NCI-H510A treated with DMSO at 0.1 percent for 48 hours (cell line): ENCODE measurements around the gene PRKG1.
"Not testable (repeated sequence)": the region's sequence is repeated elsewhere in the genome, so short reads cannot be mapped to it uniquely, and the experiment has no call there.

Source experiments
- DNase-seq: peaks from one replicate; lab custom pipeline; 2025; lab: John Stamatoyannopoulos, UW

The PRKG1 gene

GRCh38 chr10:51117053-51117660 is 42.9 kb downstream of the PRKG1 start:
- no peak for DNase-seq

- no peak for DNase-seq
Measured at GRCh38 chr10:51117794-51118193, 43.5 kb downstream of the PRKG1 start.

DNA sequence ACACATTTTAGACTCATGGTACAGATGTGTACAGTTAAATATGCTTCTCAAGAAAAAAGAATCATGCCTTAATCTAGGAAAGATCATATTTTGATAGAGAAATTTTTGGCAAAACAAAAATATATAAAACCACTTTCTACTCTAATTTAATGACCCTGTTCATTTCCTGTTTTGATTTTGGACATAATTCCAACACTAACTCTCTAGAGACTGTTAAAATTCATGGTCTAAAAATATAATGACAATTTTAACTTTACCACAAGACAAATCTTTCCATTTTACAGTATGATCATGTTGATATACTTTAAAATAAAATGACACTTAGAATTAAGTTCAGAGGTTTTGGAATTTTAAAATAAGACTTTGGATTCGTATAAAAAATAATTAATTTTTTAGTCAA is 45.2 kb downstream of the PRKG1 start:
- DNase-seq: no peak

DNA sequence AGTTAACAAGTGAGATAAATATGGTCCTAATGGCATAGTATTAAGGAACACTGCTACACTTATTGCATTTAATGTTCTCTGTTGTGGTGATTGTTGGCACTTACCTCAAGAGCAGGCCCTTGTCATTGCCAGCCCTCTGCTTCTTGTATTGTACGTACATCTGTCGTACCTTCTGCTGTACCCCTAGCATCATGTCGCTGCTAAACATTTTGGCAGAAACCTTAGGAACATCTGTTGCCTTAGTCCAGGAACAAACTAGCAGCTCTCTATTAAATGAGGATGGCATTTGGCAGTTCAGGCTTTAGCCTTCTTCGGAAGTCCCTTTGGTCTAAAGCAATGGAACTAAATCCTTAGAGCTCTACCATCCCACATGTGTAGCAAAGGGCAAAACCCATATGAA is 47.6 kb downstream of the PRKG1 start:
- no peak for DNase-seq

DNA sequence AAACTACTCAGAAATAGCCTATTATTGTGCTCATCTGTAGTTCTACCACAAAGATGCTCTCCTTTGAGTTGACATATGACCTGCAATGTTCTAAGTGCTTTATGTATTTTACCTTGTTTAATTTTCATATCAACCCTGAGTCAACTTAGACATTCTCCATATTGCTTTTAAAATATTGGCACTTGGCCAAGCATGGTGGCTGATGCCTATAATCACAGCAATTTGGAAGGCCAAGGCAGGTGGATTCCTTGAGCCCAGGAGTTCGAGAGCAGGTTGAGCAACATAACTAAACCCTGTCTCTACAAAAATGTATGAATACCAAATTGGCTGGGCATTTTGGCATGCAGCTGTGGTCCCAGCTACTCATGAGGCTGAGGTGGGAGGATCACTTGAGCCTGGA is 50.6 kb downstream of the PRKG1 start:
- no peak for DNase-seq

DNA sequence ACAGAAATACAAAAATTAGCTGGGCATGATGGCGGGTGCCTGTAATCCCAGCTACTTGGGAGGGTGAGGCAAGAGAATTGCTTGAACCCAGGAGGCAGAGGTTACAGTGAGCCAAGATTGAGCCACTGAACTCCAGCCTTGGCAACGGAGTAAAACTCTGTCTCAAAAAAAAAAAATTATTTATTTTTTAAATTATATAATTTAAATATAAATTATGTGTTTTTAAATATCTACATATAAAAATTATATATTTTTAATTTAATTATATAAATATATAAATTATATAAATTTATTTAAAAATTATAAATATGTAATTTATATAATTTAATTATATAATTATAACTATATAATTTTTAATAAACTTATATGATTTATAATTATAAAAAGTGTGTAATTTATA is 51.2 kb downstream of the PRKG1 start:
- no peak for DNase-seq

DNA sequence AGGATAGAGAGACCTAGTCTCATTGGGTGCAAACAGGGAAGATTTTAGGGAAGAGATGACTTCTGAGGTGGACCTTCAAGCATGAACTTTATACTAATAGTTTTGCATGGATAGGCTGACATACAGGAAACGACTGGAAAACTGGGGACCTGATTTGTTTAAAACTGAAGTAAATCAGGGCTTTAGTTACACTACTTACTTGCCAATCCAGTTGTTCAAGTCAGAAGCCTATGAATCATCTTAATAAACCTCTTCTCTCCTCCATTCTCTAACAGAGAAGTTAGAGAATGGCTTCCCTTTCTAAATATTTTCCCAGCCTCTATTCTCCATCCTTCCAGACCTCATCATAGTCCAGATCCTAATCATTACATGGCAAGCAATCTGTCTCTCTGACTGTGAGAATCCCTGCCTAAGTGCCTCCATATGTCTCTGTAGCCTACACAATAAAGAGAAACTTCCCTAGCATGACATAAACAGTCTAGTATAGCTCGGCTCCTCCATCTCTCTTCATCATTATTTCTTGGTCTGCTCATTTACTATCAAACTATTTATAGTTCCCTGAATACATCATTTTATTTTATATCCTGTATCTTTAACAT is 55.8 kb downstream of the PRKG1 start:
- no peak for DNase-seq

DNA sequence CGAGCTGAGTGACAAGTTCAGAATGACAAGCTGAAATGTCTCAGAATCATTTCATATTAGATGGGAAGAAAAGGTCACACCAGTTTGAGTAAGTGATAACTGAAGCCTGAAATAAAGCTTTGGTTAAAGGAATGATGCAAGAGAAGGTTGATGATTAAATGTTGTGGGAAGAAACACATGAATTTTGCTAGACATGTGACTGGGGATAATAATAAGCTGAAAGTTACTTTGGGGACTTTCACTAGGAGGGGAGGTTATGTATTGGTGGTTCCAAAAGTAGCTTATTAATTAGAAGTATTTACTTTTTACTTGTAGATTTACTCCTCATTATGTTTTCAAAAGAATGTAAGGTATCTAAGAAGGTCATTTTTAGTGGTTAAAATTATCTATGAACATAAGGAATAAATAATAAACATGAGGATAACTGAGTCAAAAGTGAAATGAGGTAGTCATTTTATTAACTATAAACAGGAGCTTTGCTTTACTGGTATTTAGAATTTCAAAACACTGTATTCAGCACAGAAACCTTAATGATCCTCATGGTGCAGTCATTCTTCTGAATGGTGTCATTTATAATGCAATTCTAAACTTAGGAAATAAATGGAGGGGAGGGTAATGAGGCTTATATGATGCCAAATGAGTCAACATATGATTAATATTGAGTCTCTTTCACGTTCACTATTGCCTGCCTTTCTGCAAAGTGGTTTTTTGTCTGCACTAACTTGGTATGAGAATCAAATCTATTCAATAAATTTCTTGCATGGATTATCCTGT is 63.7 kb downstream of the PRKG1 start:
- DNase-seq: no peak

DNA sequence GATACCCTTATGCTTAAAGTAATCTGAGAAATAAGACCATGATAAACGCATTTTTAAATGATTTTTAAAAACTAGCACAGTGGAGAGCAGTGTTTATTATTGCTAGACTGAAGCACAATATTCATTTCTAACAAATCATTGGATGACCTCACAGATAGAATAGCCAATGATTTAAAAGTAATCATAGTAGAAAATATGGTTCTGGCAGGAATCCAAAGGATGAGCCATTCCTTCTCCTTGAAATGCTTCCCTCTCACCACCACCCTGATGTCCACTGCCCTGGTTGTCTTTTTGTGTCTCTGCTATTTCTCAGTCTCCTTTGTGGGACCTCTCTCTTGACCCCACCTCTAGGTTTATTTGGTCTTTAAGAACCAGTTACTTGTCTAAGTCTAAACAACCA is 64.9 kb downstream of the PRKG1 start:
- no peak for DNase-seq

DNA sequence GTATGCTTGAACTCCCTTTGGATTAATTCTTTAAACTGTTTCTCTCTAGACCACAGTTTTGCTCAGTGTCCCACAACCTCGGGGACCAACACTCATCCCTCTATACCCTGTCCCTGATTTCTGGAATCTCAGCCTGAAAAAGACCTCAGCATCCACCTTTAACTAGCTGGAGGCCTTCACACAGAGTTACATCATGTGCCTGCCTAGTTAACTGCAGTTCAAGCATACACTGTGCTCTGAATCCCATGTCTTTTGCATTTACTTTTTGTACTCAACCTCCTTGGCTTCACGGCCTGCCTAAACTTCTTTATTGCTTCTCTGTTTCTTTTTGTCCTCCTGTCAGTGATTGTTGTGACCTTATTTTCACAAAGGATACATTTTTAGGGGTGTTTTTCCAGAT is 66.7 kb downstream of the PRKG1 start:
- no peak for DNase-seq

- no peak for DNase-seq
Measured at GRCh38 chr10:51144161-51144781, 70.0 kb downstream of the PRKG1 start.

DNA sequence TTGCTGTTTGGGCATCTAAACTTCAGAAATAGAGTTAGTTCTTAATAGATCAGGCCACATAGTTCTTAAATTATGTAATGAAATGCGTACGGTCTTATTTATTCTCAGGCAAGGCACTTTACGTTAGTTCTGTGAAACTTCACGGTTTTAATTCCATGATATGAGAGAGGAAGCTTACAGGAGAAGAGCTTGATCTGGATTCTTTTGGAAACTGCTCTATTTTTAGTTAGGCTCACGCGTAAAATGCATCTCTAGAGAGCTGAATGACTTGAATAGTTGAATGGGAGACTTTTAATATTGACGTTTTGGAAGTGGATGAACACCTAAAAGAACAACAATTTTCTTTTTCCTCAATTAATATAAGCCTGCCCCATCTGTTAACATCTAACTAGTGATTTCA is 71.1 kb downstream of the PRKG1 start:
- DNase-seq: no peak

- DNase-seq: no peak
Measured at GRCh38 chr10:51147644-51148399, 73.5 kb downstream of the PRKG1 start.

GRCh38 chr10:51156926-51157325 is 82.6 kb downstream of the PRKG1 start:
- no peak for DNase-seq

GRCh38 chr10:51158832-51159231 is 84.5 kb downstream of the PRKG1 start:
- DNase-seq: no peak

DNA sequence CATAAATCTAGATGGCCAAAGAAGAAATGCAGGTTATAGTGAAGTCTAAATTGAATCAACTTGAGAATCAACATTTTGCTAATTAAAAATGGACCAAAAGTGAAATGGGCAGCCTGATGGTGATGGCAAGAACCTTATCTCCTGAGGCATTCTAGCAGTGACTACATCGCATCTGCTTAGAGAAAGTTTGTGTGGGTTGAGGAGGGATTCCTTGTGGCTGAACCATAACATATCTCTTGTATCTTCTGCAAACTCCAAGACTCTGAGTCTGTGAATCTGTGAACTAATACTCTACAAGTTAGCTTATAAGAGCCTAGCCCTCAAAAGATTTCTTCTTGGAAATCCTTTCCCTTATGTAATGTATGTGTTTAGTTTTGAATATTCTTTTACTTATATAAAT is 85.6 kb downstream of the PRKG1 start:
- no peak for DNase-seq

DNA sequence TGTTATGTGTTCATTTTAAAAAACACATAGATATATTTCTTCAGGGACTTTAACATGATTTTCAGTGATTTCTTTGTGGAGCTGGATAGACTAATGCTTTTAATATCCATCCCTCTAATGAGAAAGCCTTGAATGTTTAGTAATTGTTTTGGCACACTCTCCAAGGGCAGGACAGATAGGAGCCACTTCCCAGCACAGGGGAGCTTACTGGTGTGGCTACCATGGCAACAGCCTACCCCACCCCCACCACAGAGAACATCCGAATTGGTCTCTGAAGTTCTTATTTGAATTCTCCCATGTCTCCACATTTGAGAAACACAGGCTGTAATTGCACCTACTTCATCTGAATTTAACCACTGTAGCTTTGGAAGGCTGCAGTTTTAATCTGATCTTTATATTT is 87.7 kb downstream of the PRKG1 start:
- DNase-seq: no peak

- not testable (repeated sequence) for DNase-seq
Measured at GRCh38 chr10:51163380-51164049, 89.2 kb downstream of the PRKG1 start.

- DNase-seq: no peak
Measured at GRCh38 chr10:51168086-51168815, 94.0 kb downstream of the PRKG1 start.

DNA sequence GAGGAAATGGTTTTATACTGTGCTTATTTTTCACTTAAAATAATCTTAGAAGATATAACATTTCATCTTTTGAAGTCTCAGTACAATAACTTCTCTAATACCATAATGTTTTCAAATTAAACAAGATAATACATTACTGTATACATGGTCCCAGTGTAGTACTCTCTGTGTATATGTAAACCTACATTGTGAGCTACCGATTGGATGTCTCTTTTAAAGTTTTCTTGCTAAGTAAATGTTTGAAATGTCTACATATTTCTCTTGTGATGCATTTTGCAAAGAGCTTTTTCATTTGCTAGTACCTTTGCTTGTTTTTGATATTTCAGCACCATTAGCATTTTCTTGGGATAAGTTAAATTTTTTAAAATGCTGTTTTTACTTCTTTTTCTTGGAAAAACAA is 94.8 kb downstream of the PRKG1 start:
- no peak for DNase-seq
